Smooth muscle cell (in vitro differentiated cells): ENCODE results near the gene DEXI. TPM values are rescaled to one million over a fixed set of nuclear protein-coding genes. Genes with fewer than 3 reads are reported as not detected.

ENCODE experiments used
- DNase-seq: peaks from one replicate; lab custom pipeline; 2025; ENCODE audit not compliant: unreplicated experiment; lab: John Stamatoyannopoulos, UW
- H2AFZ ChIP-seq: fragments of 200-600 bp; sonication (generic); 2 replicates; pipeline ENCODE4 v1.6.0; 2016; ENCODE audit warnings: antibody characterized with exemption, low read depth, mild to moderate bottlenecking
- H3F3A ChIP-seq: fragments of 200-600 bp; sonication (generic); 2 replicates; pipeline ENCODE4 v1.6.0; 2017; ENCODE audit warnings: antibody characterized with exemption, low read depth
- H3K27ac ChIP-seq: fragments of 200-600 bp; sonication (generic); 2 replicates; pipeline ENCODE4 v1.5.1; 2016; ENCODE audit warnings: low read depth, mild to moderate bottlenecking
- H3K27me3 ChIP-seq: fragments of 200-600 bp; sonication (generic); 2 replicates; pipeline ENCODE4 v1.6.1; 2016; ENCODE audit warnings: low read depth, mild to moderate bottlenecking
- H3K36me3 ChIP-seq: fragments of 200-600 bp; sonication (generic); 2 replicates; pipeline ENCODE4 v1.5.1; 2016; ENCODE audit warnings: low read depth
- H3K4me1 ChIP-seq: fragments of 200-600 bp; sonication (generic); 2 replicates; pipeline ENCODE4 v1.5.1; 2016; ENCODE audit warnings: low read depth
- H3K4me2 ChIP-seq: fragments of 200-600 bp; sonication (generic); 2 replicates; pipeline ENCODE4 v1.6.0; 2016; ENCODE audit warnings: mild to moderate bottlenecking
- H3K4me3 ChIP-seq: fragments of 200-600 bp; sonication (generic); 2 replicates; pipeline ENCODE4 v1.5.1; 2016; ENCODE audit warnings: mild to moderate bottlenecking
- H3K79me2 ChIP-seq: fragments of 200-600 bp; sonication (generic); 2 replicates; pipeline ENCODE4 v1.6.0; 2016; ENCODE audit warnings: low read depth, mild to moderate bottlenecking
- H3K9ac ChIP-seq: fragments of 200-600 bp; sonication (generic); 2 replicates; pipeline ENCODE4 v1.6.0; 2016; ENCODE audit warnings: low read depth
- H3K9me3 ChIP-seq: fragments of 200-600 bp; sonication (generic); replicated peaks from 2 replicates; pipeline ENCODE4 v1.5.1; 2016; ENCODE audit warnings: low read depth
- H4K20me1 ChIP-seq: fragments of 200-600 bp; sonication (generic); 2 replicates; pipeline ENCODE4 v1.6.0; 2016; ENCODE audit warnings: low read depth
- CTCF ChIP-seq: fragments of 200-600 bp; sonication (generic); IDR thresholded peaks from 2 replicates; pipeline ENCODE4 v1.5.1; 2017; ENCODE audit warnings: borderline replicate concordance, mild to moderate bottlenecking, antibody characterized with exemption; ENCODE audit not compliant: insufficient read depth, poor library complexity, severe bottlenecking
- WGBS: methylation state at CpG from one replicate; pipeline ENCODE4 v1.1.7; 2016; ENCODE audit warnings: low lambda C conversion rate; 5-methylcytosine and 5-hydroxymethylcytosine counted together
- polyA plus RNA-seq: library from polyadenylated mRNA; unstranded; fragments of >200 nt; fragmentation: Nextera tagmentation; extraction: Ambion mirVana; gene quantifications from 2 replicates; pipeline ENCODE4 v1.2.1, GENCODE V29; 2016
- total RNA-seq: library from RNA; depleted of rRNA; stranded (reverse); fragments of >200 nt; gene quantifications from 2 replicates; pipeline ENCODE4 v1.2.3, GENCODE V29; 2014

DEXI gene
- total and polyA plus RNA-seq, 2 experiments from 2014 or later: 58.5 to 71.8 TPM

GRCh38 chr16:10941127-10941933 lies 938 bp downstream of the DEXI start:
- H3K4me2 ChIP-seq: peak overlapping the region; percentile 89
- peaks cover 29% of the 10 kb centered on the region for H3K4me1 ChIP-seq
- no peaks in the 10 kb centered on the region for H3K27me3 ChIP-seq
- TF ChIP-seq CTCF: no peak
- WGBS: 6% methylated on average over 36 of the region's 36 CpGs
- H3K79me2 ChIP-seq: peaks cover 63% of the 10 kb centered on the region
- no peaks in the 10 kb centered on the region for H3K9me3 ChIP-seq
- no peak for DNase-seq
- H4K20me1 ChIP-seq: peaks cover 59% of the 10 kb centered on the region
- peak overlapping the region; percentile 16 for H3K9ac ChIP-seq
- peaks cover 8% of the 10 kb centered on the region for H3F3A ChIP-seq
- H3K27ac ChIP-seq: no peak overlapping the region
- H3K36me3 ChIP-seq: no peaks in the 10 kb centered on the region
- H2AFZ ChIP-seq: peak overlapping the region; percentile 89
- peak overlapping the region; percentile 85 for H3K4me3 ChIP-seq

GRCh38 chr16:10940501-10941079 lies 1.7 kb downstream of the DEXI start:
- peaks cover 8% of the 10 kb centered on the region for H3F3A ChIP-seq
- peaks cover 61% of the 10 kb centered on the region for H3K79me2 ChIP-seq
- no peak for DNase-seq
- 56% methylated on average over 8 of the region's 8 CpGs for WGBS
- no peaks in the 10 kb centered on the region for H3K9me3 ChIP-seq
- peak overlapping the region; percentile 89 for H3K4me2 ChIP-seq
- H3K27me3 ChIP-seq: no peaks in the 10 kb centered on the region
- H3K4me1 ChIP-seq: peaks cover 22% of the 10 kb centered on the region
- H3K27ac ChIP-seq: no peak overlapping the region
- H4K20me1 ChIP-seq: peaks cover 66% of the 10 kb centered on the region
- peak overlapping the region; percentile 16 for H3K9ac ChIP-seq
- H3K4me3 ChIP-seq: peak overlapping the region; percentile 85
- no peaks in the 10 kb centered on the region for H3K36me3 ChIP-seq
- TF ChIP-seq CTCF: no peak
- no peak overlapping the region for H2AFZ ChIP-seq

DNA sequence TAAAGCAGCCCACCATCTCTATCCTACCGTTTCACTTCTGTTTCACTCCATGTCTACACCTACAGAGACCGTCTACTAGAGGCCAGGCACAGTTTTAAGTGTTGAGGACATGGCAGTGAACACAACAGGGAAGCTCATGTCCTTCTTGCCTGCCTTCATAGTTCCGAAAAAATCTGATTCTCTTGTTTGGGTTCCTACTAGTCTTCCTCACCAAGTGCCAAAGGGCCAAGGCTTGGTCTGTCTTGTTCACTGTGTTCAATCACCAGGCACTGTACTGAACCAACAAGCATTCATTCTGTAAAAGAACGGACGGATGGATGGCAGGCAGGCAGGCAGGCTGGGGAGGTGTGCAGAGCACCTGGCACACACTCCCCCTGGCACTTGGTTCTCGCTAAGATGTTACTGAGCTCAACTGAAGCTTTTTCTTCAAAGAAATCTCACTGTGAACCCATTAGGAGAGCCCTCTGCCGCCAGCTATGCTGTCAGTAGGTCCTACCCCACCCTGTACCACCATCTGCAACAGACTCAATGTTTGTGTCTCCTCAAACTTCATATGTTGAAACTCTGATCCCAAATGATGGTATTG lies 2.5 kb downstream of the DEXI start:
- 96% methylated on average over 7 of the region's 7 CpGs for WGBS
- peaks cover 61% of the 10 kb centered on the region for H3K79me2 ChIP-seq
- peak overlapping the region; percentile 85 for H3K4me3 ChIP-seq
- no peaks in the 10 kb centered on the region for H3K36me3 ChIP-seq
- H4K20me1 ChIP-seq: peaks cover 68% of the 10 kb centered on the region
- H3K4me2 ChIP-seq: peak overlapping the region; percentile 89
- H3F3A ChIP-seq: peaks cover 8% of the 10 kb centered on the region
- DNase-seq: no peak
- H3K9me3 ChIP-seq: no peaks in the 10 kb centered on the region
- H3K27me3 ChIP-seq: no peaks in the 10 kb centered on the region
- no peak overlapping the region for H3K27ac ChIP-seq
- H3K4me1 ChIP-seq: peaks cover 15% of the 10 kb centered on the region
- no peak overlapping the region for H3K9ac ChIP-seq
- no peak for TF ChIP-seq CTCF
- H2AFZ ChIP-seq: no peak overlapping the region
